Upper lobe of left lung (tissue), 4 donors: ENCODE results near the gene MTHFD2L.

Experiments
- EP300 ChIP-seq, 4 donors: sonication (generic); formaldehyde crosslinking; IDR thresholded peaks; one replicate each; pipeline ENCODE4 v1.5.1; 2017; ENCODE audit warnings: antibody characterized with exemption in 4 of 4, control low read depth in 2 of 4
- POLR2A ChIP-seq, 4 donors: fragments of 450-650 bp; IDR thresholded peaks; one replicate each; pipeline ENCODE4 v1.5.1; 2016 to 2017; ENCODE audit warnings: antibody characterized with exemption in 4 of 4, mild to moderate bottlenecking in 2 of 4
- POLR2AphosphoS5 ChIP-seq, 2 donors: sonication (generic); formaldehyde crosslinking; IDR thresholded peaks; one replicate each; pipeline ENCODE4 v1.5.1; 2017; ENCODE audit warnings: antibody characterized with exemption in 2 of 2
- TF ChIP-seq, protein P1 (sequence below), 6 experiments: fragments of 450-650 bp in 4 of 6; fragments of 200-600 bp in 2 of 6; sonication (generic) in 2 of 6; IDR thresholded peaks; one replicate each; pipeline ENCODE4 v1.5.1; 2016 to 2019; ENCODE audit warnings: antibody characterized with exemption in 6 of 6

DNA sequence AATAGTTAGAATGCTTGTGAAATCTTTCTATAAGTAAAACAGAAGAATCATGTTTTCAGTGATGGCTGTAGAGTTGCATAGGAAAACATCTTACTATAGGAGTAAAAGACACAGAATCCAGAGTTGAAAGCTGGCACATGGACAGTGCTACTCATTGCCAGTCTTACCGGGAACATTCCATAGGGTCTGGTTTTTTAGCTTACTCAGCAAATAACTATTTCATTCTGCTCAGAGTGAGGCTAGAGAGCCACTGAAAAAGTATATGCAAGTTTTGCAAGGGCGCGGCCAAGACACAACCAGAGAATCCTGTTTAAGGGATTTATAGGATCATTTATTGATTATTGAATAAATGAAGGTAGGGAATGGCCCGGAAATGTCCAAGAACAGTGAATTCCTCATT is 60.3 kb downstream of the MTHFD2L start:
- TF ChIP-seq, protein P1, sequence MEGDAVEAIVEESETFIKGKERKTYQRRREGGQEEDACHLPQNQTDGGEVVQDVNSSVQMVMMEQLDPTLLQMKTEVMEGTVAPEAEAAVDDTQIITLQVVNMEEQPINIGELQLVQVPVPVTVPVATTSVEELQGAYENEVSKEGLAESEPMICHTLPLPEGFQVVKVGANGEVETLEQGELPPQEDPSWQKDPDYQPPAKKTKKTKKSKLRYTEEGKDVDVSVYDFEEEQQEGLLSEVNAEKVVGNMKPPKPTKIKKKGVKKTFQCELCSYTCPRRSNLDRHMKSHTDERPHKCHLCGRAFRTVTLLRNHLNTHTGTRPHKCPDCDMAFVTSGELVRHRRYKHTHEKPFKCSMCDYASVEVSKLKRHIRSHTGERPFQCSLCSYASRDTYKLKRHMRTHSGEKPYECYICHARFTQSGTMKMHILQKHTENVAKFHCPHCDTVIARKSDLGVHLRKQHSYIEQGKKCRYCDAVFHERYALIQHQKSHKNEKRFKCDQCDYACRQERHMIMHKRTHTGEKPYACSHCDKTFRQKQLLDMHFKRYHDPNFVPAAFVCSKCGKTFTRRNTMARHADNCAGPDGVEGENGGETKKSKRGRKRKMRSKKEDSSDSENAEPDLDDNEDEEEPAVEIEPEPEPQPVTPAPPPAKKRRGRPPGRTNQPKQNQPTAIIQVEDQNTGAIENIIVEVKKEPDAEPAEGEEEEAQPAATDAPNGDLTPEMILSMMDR (IDR thresholded peaks at IDR 0.05), result no peak
- TF ChIP-seq POLR2A (IDR thresholded peaks at IDR 0.05) (no peak), POLR2AphosphoS5 (IDR thresholded peaks at IDR 0.05) (no peak), EP300 (IDR thresholded peaks at IDR 0.05) (no peak)
